ENCODE data around the gene GUK1.

DNA sequence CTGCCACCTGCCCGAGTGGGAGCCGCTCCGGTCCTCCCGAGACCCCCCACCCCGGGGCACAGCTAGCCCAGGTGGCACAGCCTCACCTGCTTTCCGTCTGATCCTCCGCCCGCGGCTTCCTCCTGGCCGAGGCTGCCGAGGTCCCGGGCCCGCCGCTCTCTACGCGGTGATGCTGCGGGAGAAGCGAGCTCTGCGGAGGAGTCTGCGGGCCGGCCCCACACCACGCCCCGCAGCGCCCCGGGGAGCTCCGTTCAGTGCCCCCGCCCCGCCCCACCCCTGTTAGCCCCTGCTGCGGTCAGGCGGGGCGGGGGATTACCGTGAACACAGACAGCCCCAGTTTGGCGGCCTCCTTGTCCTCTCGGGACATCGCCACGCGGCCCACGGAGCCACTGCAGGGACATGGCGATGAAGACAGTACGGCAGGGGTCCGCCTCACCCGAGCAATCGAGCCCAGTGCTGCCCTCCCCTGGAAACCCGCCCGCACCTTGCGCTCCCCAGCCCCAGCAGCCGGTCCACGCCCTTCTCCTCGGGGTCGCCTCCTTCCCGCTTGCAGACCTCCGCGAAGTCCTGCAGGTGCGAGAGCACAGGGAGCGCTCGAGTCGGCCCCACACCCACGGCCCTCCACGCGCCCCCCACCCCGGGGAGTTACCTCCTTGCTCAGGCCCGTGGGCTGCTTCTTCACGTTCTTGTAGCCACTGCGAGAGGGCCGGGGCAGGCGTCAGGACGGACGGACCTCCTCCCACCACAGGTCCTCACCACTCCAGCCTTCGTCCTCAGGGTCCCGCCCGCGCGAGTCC is 37.9 kb upstream of the GUK1 start:
- TF ChIP-seq, protein P1, sequence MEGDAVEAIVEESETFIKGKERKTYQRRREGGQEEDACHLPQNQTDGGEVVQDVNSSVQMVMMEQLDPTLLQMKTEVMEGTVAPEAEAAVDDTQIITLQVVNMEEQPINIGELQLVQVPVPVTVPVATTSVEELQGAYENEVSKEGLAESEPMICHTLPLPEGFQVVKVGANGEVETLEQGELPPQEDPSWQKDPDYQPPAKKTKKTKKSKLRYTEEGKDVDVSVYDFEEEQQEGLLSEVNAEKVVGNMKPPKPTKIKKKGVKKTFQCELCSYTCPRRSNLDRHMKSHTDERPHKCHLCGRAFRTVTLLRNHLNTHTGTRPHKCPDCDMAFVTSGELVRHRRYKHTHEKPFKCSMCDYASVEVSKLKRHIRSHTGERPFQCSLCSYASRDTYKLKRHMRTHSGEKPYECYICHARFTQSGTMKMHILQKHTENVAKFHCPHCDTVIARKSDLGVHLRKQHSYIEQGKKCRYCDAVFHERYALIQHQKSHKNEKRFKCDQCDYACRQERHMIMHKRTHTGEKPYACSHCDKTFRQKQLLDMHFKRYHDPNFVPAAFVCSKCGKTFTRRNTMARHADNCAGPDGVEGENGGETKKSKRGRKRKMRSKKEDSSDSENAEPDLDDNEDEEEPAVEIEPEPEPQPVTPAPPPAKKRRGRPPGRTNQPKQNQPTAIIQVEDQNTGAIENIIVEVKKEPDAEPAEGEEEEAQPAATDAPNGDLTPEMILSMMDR (IDR thresholded peaks at IDR 0.05): no peak
- TF ChIP-seq POLR2A (IDR thresholded peaks at IDR 0.05): no peak

Data from gastroesophageal sphincter (tissue), 3 donors.